HCT116 (cell line): ENCODE results near the gene PMAIP1. TPM values are rescaled to one million over a fixed set of nuclear protein-coding genes. Genes with fewer than 3 reads are reported as not detected.

Experiments
- ATAC-seq: fragments of 200-7000 bp; cut with Tn5 transposase; 2 replicates; pipeline ENCODE4 v1.9.1; 2020; ENCODE audit warnings: mild to moderate bottlenecking, moderate library complexity
- BruUV-seq: library from RNA; stranded (reverse); fragments of 400-500 nt; replicated peaks from 2 replicates; lab custom pipeline; 2021; lab: Mats Ljungman, UMichigan
- CTCF ChIA-PET: fragments of 300-600 bp; sonication (Branson Sonifier 250); formaldehyde crosslinking; loops from one replicate; lab custom pipeline; 2021; ENCODE audit warnings: antibody characterized with exemption; lab: Charles Lee
- POLR2A ChIA-PET: fragments of 300-600, 350-600 bp; sonication (Branson Sonifier 250); formaldehyde crosslinking; loops from one replicate; lab custom pipeline; 2021; ENCODE audit warnings: antibody characterized with exemption; lab: Charles Lee
- RAD21 ChIA-PET, 2 experiments: fragments of 300-600 bp; sonication (Branson Sonifier 250); formaldehyde crosslinking; loops; one replicate each; lab custom pipeline; 2023; ENCODE audit warnings: low total read pairs in 2 of 2; ENCODE audit not compliant: uncharacterized antibody in 2 of 2, unreplicated experiment in 2 of 2, low non-redundant PET in 1 of 2; lab: Charles Lee
- DNase-seq: peaks from one replicate; pipeline ENCODE4 v3.0.0-alpha.2; 2010; ENCODE audit warnings: low read depth, low spot score
- H2AFZ ChIP-seq: fragments of 200-600 bp; shearing (Covaris generic), sonication (generic); 2 replicates; pipeline ENCODE4 v1.6.1; 2017; ENCODE audit warnings: low read depth, mixed run types, mixed read lengths, antibody characterized with exemption, low read length; ENCODE audit not compliant: poor library complexity, severe bottlenecking
- H3K27ac ChIP-seq: 2 replicates; pipeline ENCODE4 v1.5.1; 2012; ENCODE audit warnings: low read depth, low read length
- H3K27me3 ChIP-seq: fragments of 200-600 bp; sonication (generic); 2 replicates; pipeline ENCODE4 v1.6.1; 2016; ENCODE audit warnings: mixed run types, low read length, mixed read lengths; ENCODE audit not compliant: insufficient read depth
- H3K36me3 ChIP-seq, 2 experiments: fragments of 200-500 bp in 1 of 2; fragments of 200-600 bp in 1 of 2; sonication (Bioruptor generic) in 1 of 2; sonication (generic) in 1 of 2; 2 replicates each; pipeline versions ENCODE4 v1.5.1 to v1.6.1; 2014 to 2016; ENCODE audit warnings: low read length in 2 of 2, inconsistent platforms in 1 of 2, mixed read lengths in 1 of 2, mixed run types in 1 of 2; ENCODE audit not compliant: insufficient read depth in 2 of 2, control insufficient read depth in 1 of 2
- H3K4me1 ChIP-seq, 2 experiments: fragments of 200-600 bp in 1 of 2; sonication (generic) in 1 of 2; 2 replicates each; pipeline versions ENCODE4 v1.5.1 to v1.6.1; 2012 to 2017; ENCODE audit warnings: low read length in 2 of 2, inconsistent platforms in 1 of 2, mild to moderate bottlenecking in 1 of 2, mixed read lengths in 1 of 2, mixed run types in 1 of 2, moderate library complexity in 1 of 2; ENCODE audit not compliant: insufficient read depth in 2 of 2, control insufficient read depth in 1 of 2
- H3K4me2 ChIP-seq: fragments of 200-600 bp; sonication (generic); 2 replicates; pipeline ENCODE4 v1.6.1; 2017; ENCODE audit warnings: mixed run types, low read length, mixed read lengths
- H3K4me3 ChIP-seq, 2 experiments: fragments of 200-600 bp in 1 of 2; sonication (generic) in 1 of 2; replicated peaks in 1 of 2; 2 replicates each; pipeline ENCODE4 v1.5.1; 2011 to 2016; ENCODE audit warnings: low read length in 2 of 2, control low read depth in 1 of 2, low read depth in 1 of 2, mild to moderate bottlenecking in 1 of 2, mixed read lengths in 1 of 2, mixed run types in 1 of 2
- H3K79me2 ChIP-seq: fragments of 200-600 bp; sonication (generic); 2 replicates; pipeline ENCODE4 v1.6.1; 2017; ENCODE audit warnings: mild to moderate bottlenecking, mixed run types, low read length, moderate library complexity, mixed read lengths; ENCODE audit not compliant: insufficient read depth
- H3K9ac ChIP-seq: fragments of 200-600 bp; sonication (generic); 2 replicates; pipeline ENCODE4 v1.6.1; 2016; ENCODE audit warnings: low read length, mixed read lengths
- H3K9me2 ChIP-seq: fragments of 200-600 bp; sonication (generic), shearing (Covaris generic); 2 replicates; pipeline ENCODE4 v1.6.1; 2017; ENCODE audit warnings: mixed run types, mild to moderate bottlenecking, moderate library complexity; ENCODE audit not compliant: insufficient read depth
- H3K9me3 ChIP-seq, 2 experiments: fragments of 200-500 bp in 1 of 2; fragments of 200-600 bp in 1 of 2; sonication (Bioruptor generic) in 1 of 2; sonication (generic) in 1 of 2; 2 replicates each; pipeline ENCODE4 v1.6.1; 2014 to 2017; ENCODE audit warnings: low read length in 2 of 2, mixed read lengths in 2 of 2, inconsistent platforms in 1 of 2, low read depth in 1 of 2, mild to moderate bottlenecking in 1 of 2, mixed run types in 1 of 2, moderate library complexity in 1 of 2; ENCODE audit not compliant: control insufficient read depth in 1 of 2, insufficient read depth in 1 of 2
- H4K20me1 ChIP-seq: fragments of 200-600 bp; sonication (generic), shearing (Covaris generic); 2 replicates; pipeline ENCODE4 v1.6.1; 2017; ENCODE audit warnings: mixed run types, mild to moderate bottlenecking, moderate library complexity; ENCODE audit not compliant: insufficient read depth
- EZH2phosphoT487 ChIP-seq: fragments of 200-600 bp; IDR thresholded peaks from 2 replicates; pipeline ENCODE4 v1.6.1; 2018; ENCODE audit warnings: antibody characterized with exemption, borderline replicate concordance
- FOSL1 ChIP-seq: IDR thresholded peaks from 2 replicates; pipeline ENCODE4 v1.6.1; 2012; ENCODE audit warnings: low read depth
- JUND ChIP-seq: IDR thresholded peaks from 2 replicates; pipeline ENCODE4 v1.6.1; 2012
- ZNF274 ChIP-seq: fragments of 200-500 bp; sonication (Bioruptor generic); IDR thresholded peaks from 2 replicates; pipeline ENCODE4 v1.6.1; 2014; ENCODE audit warnings: mild to moderate bottlenecking, low read depth, low read length, inconsistent platforms
- intact Hi-C: fragments of 100-400 bp; cut with micrococcal nuclease; formaldehyde crosslinking; loops from 2 replicates; pipeline ENCODE4 v1.10.0; 2022
- total RNA-seq: library from RNA; stranded (reverse); gene quantifications from one replicate; pipeline ENCODE4 v1.2.1, GENCODE V29; 2021; ENCODE audit not compliant: unreplicated experiment
- TF ChIP-seq, protein P1 (sequence below), 3 experiments: fragments of 200-600 bp in 1 of 3; sonication (generic) in 1 of 3; IDR thresholded peaks in 2 of 3; conservative IDR thresholded peaks in 1 of 3; 2 replicates each; pipeline ENCODE4 v1.5.1; 2012 to 2017; ENCODE audit warnings: low read depth in 2 of 3, low read length in 2 of 3, antibody characterized with exemption in 1 of 3, borderline replicate concordance in 1 of 3, control low read depth in 1 of 3, mild to moderate bottlenecking in 1 of 3, mixed read lengths in 1 of 3, mixed run types in 1 of 3, moderate library complexity in 1 of 3; ENCODE audit not compliant: insufficient read depth in 1 of 3

PMAIP1 gene
- total RNA-seq, 1 experiment from 2014 or later: 66.7 TPM

DNA sequence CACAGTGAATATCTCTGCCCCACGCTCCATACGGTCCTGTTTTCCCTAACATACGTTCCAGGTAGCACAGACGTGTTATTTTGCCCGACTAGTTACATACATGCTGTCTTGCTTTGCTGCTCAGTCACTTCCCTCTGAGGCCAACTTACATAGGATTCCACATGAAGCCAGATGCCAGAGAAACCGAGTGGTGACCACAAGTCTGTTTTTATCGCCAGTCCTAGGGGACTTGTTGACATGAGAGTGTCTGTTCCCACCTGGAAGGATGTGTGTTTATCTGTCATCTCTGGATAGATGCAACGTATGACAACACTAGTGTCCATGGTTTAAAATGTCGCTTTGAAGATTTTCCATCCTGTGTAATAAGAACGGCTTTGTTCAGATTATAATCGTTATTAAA is 32.6 kb downstream of the PMAIP1 start:
- no peaks in the 10 kb centered on the region for H3K9me3 ChIP-seq
- H3K4me1 ChIP-seq: no peaks in the 10 kb centered on the region
- H3K4me2 ChIP-seq: no peak overlapping the region
- no peak for TF ChIP-seq EZH2phosphoT487
- TF ChIP-seq ZNF274: no peak
- TF ChIP-seq JUND: no peak
- DNase-seq (no peak), ATAC-seq (no peak)
- no peaks in the 10 kb centered on the region for H3K79me2 ChIP-seq
- no peak overlapping the region for H3K4me3 ChIP-seq
- no TSS peak for BruUV-seq
- H3K9ac ChIP-seq: no peak overlapping the region
- intact Hi-C loops: no loop called here
- H3K9me2 ChIP-seq: no peaks in the 10 kb centered on the region
- ChIA-PET POLR2A (interaction anchor here (0.8 kb wide), 1 partner anchor 31 kb away, joined by 3 read pairs; no protein-coding TSS in a partner anchor), RAD21 (interaction anchor here in 1 of 2 experiments (0.7 kb wide), 1 partner anchor 25 kb away, joined by 4 read pairs; no protein-coding TSS in a partner anchor), CTCF (no interaction called here)
- H3K27me3 ChIP-seq: no peaks in the 10 kb centered on the region
- H3K27ac ChIP-seq: no peak overlapping the region
- H2AFZ ChIP-seq: no peak overlapping the region
- H4K20me1 ChIP-seq: no peaks in the 10 kb centered on the region
- H3K36me3 ChIP-seq: no peaks in the 10 kb centered on the region

DNA sequence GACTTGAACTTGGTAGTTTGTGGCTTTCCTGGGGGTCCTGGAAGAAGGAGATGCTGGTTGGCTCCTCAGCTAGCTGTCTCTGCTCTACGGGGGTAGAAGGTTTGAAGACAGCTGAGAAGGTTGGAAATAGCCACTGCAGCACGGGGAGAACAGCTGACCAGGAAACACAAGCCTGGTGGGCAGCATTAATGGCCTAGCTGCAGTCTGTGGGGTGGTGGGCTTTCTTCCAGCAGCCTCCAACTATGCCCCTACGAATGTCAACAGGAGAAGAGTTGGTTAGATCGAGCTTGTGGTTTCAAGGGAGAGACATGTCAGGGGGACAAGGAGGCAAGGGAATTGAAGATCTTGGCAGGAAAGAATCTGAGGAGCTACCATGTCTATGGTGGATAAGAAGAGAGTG is 38.9 kb downstream of the PMAIP1 start:
- no peak overlapping the region for H3K4me2 ChIP-seq
- H2AFZ ChIP-seq: no peak overlapping the region
- BruUV-seq: no TSS peak
- H3K36me3 ChIP-seq: no peaks in the 10 kb centered on the region
- TF ChIP-seq, protein P1, sequence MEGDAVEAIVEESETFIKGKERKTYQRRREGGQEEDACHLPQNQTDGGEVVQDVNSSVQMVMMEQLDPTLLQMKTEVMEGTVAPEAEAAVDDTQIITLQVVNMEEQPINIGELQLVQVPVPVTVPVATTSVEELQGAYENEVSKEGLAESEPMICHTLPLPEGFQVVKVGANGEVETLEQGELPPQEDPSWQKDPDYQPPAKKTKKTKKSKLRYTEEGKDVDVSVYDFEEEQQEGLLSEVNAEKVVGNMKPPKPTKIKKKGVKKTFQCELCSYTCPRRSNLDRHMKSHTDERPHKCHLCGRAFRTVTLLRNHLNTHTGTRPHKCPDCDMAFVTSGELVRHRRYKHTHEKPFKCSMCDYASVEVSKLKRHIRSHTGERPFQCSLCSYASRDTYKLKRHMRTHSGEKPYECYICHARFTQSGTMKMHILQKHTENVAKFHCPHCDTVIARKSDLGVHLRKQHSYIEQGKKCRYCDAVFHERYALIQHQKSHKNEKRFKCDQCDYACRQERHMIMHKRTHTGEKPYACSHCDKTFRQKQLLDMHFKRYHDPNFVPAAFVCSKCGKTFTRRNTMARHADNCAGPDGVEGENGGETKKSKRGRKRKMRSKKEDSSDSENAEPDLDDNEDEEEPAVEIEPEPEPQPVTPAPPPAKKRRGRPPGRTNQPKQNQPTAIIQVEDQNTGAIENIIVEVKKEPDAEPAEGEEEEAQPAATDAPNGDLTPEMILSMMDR (IDR thresholded peaks at IDR 0.05 in 2 of 3, conservative IDR thresholded peaks at IDR 0.05 in 1 of 3; ENCODE audit: borderline replicate concordance in 1 of 3, insufficient read depth in 1 of 3, low read depth in 2 of 3, low read length in 2 of 3): no peak
- no peak for TF ChIP-seq FOSL1
- DNase-seq (no peak), ATAC-seq (no peak)
- no peaks in the 10 kb centered on the region for H3K4me1 ChIP-seq
- intact Hi-C loops: no loop called here
- H3K27ac ChIP-seq: no peak overlapping the region
- H3K9me2 ChIP-seq: no peaks in the 10 kb centered on the region
- no peaks in the 10 kb centered on the region for H3K9me3 ChIP-seq
- no peaks in the 10 kb centered on the region for H3K27me3 ChIP-seq
- H3K4me3 ChIP-seq: no peak overlapping the region
- ChIA-PET POLR2A (interaction anchor here (1.2 kb wide), 1 partner anchor 27 kb away, joined by 3 read pairs; no protein-coding TSS in a partner anchor), RAD21 (no interaction called here), CTCF (no interaction called here)
- no peaks in the 10 kb centered on the region for H4K20me1 ChIP-seq
- H3K9ac ChIP-seq: no peak overlapping the region
- H3K79me2 ChIP-seq: no peaks in the 10 kb centered on the region
